ENCODE results near the gene SERPINA6. TPM values are rescaled to one million over a fixed set of nuclear protein-coding genes. Genes with fewer than 3 reads are reported as not detected.
"Not testable (repeated sequence)": the region's sequence is repeated elsewhere in the genome, so short reads cannot be mapped to it uniquely, and the experiment has no call there.

The SERPINA6 gene
- total RNA-seq, 1 donor from 2014 or later, result 0.77 TPM

GRCh38 chr14:94288610-94289465, 34.3 kb downstream of the SERPINA6 start:
- Mint-ChIP-seq H3K9me3 (no peaks in the 10 kb centered on the region), H3K27ac (no peak overlapping the region), H3K4me3 (no peak overlapping the region), H3K27me3 (no peaks in the 10 kb centered on the region), H3K4me1 (ENCODE audit: unreplicated experiment) (peaks cover 5% of the 10 kb centered on the region), H3K36me3 (no peaks in the 10 kb centered on the region)
- no peak for TF ChIP-seq CTCF (conservative IDR thresholded peaks at IDR 0.05)
- no peak for DNase-seq (ENCODE audit: extremely low spot score, unreplicated experiment)

- Mint-ChIP-seq H3K27me3 (no peaks in the 10 kb centered on the region), H3K4me3 (no peak overlapping the region), H3K36me3 (no peaks in the 10 kb centered on the region), H3K9me3 (no peaks in the 10 kb centered on the region), H3K27ac (no peak overlapping the region), H3K4me1 (ENCODE audit: unreplicated experiment) (no peaks in the 10 kb centered on the region)
- no peak for TF ChIP-seq CTCF (conservative IDR thresholded peaks at IDR 0.05)
- DNase-seq (ENCODE audit: extremely low spot score, unreplicated experiment), result no peak
These were observed 38.0 kb downstream of the SERPINA6 start for GRCh38 chr14:94285158-94285557.

GRCh38 chr14:94284221-94284620, 38.9 kb downstream of the SERPINA6 start:
- DNase-seq (ENCODE audit: extremely low spot score, unreplicated experiment), result no peak

GRCh38 chr14:94282991-94283723, 40.0 kb downstream of the SERPINA6 start:
- no peaks in the 10 kb centered on the region for H3K9me3 Mint-ChIP-seq
- no peaks in the 10 kb centered on the region for H3K36me3 Mint-ChIP-seq
- no peak for DNase-seq (ENCODE audit: extremely low spot score, unreplicated experiment)
- TF ChIP-seq CTCF (conservative IDR thresholded peaks at IDR 0.05), result no peak
- no peaks in the 10 kb centered on the region for H3K4me1 Mint-ChIP-seq (ENCODE audit: unreplicated experiment)
- no peak overlapping the region for H3K4me3 Mint-ChIP-seq
- no peak overlapping the region for H3K27ac Mint-ChIP-seq
- H3K27me3 Mint-ChIP-seq, result no peaks in the 10 kb centered on the region

More at GRCh38 chr14:94284221-94284620, 38.9 kb downstream of the SERPINA6 start:
- no peak overlapping the region for H3K27ac Mint-ChIP-seq
- no peak for TF ChIP-seq CTCF (conservative IDR thresholded peaks at IDR 0.05)
- H3K4me3 Mint-ChIP-seq, result no peak overlapping the region
- H3K36me3 Mint-ChIP-seq, result no peaks in the 10 kb centered on the region
- no peaks in the 10 kb centered on the region for H3K4me1 Mint-ChIP-seq (ENCODE audit: unreplicated experiment)
- H3K9me3 Mint-ChIP-seq, result no peaks in the 10 kb centered on the region
- H3K27me3 Mint-ChIP-seq, result no peaks in the 10 kb centered on the region

GRCh38 chr14:94278731-94279130, 44.4 kb downstream of the SERPINA6 start:
- Mint-ChIP-seq H3K4me1 (ENCODE audit: unreplicated experiment) (no peaks in the 10 kb centered on the region), H3K36me3 (no peaks in the 10 kb centered on the region), H3K27me3 (no peaks in the 10 kb centered on the region), H3K27ac (no peak overlapping the region), H3K4me3 (no peak overlapping the region), H3K9me3 (no peaks in the 10 kb centered on the region)
- TF ChIP-seq CTCF (conservative IDR thresholded peaks at IDR 0.05), result no peak
- no peak for DNase-seq (ENCODE audit: extremely low spot score, unreplicated experiment)

GRCh38 chr14:94276898-94277561, 46.1 kb downstream of the SERPINA6 start:
- H3K4me1 Mint-ChIP-seq (ENCODE audit: unreplicated experiment); H3K36me3 Mint-ChIP-seq; H3K27me3 Mint-ChIP-seq; DNase-seq (ENCODE audit: extremely low spot score, unreplicated experiment); H3K4me3 Mint-ChIP-seq; H3K9me3 Mint-ChIP-seq; H3K27ac Mint-ChIP-seq: not testable (repeated sequence)
